Measurements from ENCODE around the gene PRMT5. TPM values are rescaled to one million over a fixed set of nuclear protein-coding genes. Genes with fewer than 3 reads are reported as not detected.

Gene PRMT5
- total RNA-seq, 1 donor from 2014 or later, result 19.7 TPM

DNA sequence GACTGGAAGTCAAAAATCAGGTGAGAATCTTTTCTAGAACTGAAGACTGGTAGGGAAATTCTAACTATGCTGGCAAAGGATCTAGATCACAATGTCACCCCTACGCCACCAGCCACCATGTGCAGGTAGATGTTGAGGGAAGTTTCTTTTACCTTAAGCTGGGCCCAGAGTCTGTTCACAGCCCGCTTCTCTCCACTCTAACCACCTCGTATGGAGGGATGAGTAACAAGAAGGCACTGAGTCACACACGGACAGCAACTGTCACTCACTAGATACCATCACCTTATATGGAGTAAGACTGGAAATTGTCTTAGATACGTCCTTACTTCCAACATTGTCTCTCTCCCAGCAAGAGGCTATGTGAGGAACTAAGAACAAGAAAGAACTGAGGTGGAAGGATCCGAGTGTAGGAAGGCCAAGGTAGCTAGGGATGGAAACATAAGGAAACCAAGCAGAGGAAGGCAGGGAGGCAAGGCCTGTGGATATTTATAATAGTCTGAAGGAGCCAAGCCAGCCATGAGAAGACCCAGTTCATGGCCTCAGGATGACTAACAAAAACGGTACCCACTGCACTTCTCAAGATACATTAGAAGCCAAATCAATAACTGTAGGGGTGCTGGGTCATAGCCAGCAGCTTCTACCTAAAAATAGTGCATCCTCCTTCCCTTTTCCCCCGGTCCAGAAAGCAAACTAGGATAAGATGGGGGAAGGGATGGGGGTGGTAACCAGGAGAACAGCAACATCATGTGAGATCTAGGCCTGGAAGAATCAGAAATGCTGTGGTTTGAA, 30.7 kb downstream of the PRMT5 start:
- ATAC-seq (no peak), DNase-seq (ENCODE audit: low spot score) (no peak)

DNA sequence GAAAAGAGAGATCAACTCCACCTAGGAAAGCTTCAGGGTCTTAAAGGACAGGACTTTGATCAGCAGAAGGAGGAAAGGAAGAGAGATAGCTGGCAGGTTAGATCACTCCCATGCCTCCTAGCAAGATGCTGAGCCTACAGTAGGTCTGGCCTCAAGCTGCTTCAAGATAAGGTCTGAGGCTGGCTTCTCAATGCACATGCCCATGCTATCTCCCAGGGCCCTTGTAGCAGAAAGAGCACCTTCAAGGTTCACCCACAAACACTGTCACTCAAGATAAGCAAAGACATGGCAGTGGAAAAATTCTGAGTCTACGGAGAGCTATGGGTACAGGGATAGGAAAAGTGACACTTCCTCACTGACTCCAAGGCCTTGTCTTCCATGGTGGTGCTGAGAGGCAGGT, 31.8 kb downstream of the PRMT5 start:
- ATAC-seq (no peak), DNase-seq (ENCODE audit: low spot score) (no peak)

DNA sequence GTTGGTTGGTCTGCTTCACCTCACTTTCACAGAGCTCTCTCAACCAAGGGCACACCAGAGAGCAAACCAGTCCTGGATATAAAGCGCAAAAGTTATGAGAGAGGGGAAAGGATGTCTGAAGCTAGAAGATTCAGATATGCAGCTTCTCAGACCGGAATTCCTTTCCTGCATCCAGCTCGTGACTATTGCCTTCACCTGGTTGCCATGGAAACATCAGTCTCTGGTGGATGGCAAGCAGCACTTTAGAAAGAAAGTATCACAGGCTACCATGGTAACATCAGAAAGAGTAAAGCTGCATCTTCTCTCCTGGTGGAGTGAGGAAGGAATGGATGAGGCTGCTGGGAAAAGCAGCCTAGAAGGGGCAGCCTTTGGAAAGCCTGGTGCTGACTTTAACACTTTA, 32.4 kb downstream of the PRMT5 start:
- ATAC-seq (no peak), DNase-seq (ENCODE audit: low spot score) (no peak)

DNA sequence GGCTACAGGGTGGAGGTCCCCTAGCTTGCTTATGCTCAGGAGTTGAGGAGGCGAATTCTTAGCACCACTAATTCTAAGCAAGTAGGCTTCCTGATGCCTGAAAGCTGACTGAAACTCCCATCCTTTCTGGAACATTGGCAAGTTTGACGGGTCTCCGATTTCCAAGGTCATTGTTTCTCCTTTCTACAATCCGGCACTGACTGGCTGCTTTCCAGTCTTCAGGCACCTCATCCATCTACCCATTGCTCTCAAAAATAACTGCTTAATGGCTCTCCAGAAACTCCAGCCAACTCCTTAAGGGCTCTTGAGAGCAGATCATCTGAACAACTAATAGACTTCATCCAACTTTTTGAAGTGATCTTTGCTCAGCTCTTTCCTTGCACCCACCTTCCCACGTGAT, 32.8 kb downstream of the PRMT5 start:
- DNase-seq (ENCODE audit: low spot score), result no peak
- ATAC-seq, result no peak

DNA sequence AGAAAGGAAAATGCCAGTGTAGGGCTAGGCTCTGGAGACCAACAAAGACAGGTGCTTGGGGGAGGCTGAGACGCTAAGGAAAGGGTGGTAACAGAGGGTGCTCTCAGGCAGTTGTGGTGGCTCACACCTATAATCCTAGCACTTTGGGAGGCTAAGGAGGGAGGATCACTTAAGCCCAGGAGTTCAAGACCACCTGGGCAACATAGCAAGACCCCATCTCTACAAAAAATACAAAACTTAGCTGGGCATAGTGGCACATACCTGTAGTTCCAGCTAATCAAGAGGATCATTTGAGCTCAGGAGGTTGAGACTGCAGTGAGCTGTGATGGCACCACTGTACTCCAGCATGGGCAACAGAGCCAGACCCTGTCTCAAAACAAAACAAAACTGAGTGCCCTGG, 33.8 kb downstream of the PRMT5 start:
- no peak for ATAC-seq
- DNase-seq (ENCODE audit: low spot score), result no peak

DNA sequence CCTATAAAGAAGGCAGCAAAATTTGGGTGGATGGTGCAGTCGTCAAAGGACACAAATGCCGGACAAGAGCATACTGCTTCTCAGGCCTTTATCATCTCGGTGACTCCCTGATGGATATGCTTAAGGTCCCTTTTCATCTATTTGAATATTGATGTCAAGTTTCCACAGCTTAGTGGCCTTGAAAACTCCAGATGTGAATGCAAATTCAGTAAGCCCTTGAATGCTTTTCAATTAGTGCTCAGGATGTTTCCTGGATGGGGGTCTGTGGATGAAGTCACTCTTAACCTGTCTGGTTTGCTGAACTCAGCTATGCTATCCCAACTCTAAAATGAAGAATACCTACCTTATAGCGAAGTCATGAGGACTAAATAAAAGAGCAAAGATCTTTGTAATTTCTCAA, 35.5 kb downstream of the PRMT5 start:
- ATAC-seq, result no peak
- no peak for DNase-seq (ENCODE audit: low spot score)

DNA sequence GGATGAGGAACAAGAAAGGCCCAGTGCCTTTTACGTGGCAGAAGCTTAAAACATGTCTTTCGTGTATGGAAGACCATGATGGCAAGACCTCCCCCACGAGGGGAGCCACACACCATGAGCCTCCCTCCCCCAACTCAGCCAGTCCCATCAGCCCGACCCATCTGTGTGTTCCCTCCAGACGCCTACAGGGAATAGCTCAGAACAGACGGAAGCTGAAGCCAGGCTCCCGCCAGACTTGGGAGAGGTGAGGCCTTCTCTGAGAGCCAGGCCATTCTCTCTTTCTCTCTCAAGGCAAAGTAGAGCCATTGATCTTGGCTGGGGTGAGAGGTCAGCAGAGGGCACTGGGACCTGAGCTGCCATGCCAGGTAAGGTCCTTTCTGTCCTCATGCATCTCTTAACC, 36.7 kb downstream of the PRMT5 start:
- ATAC-seq (no peak), DNase-seq (ENCODE audit: low spot score) (no peak)

DNA sequence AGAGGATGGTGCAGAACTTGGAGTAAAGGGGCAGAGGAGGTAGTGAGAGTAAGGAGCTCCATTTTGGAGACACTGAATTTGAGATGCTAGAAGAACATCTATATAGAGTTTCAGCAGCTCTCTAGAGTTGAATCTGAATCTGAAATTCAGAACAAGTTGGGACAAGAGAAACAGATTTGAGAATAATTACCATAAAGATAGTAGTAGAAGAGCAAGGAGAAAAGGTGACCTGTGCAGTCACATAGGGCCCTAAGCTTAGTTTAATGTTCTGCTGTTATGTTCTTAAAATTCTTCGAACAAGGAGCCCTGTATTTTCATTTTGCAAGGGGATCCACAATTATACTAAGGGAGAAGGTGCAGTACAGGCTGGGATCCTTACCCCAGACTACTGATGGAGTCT, 38.8 kb downstream of the PRMT5 start:
- no peak for ATAC-seq
- no peak for DNase-seq (ENCODE audit: low spot score)

DNA sequence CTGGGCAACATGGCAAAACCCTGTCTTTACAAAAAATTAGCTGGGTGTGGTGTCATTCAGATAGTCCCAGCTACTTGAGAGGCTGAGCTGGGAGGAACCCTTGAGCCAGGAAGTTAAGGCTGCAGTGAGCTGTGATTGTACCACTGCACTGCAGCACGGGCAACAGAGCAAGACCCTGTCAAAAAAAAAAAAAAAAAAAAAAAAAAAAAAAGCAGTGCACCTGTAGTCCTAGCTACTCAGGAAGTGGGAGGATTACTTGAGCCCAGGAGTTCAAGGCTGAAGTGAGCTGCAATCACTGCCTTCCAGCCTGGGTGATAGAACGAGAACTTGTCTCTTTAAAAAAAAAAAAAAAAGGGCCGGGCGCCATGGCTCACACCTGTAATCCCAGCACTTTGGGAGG, 40.5 kb downstream of the PRMT5 start:
- no peak for ATAC-seq
- DNase-seq (ENCODE audit: low spot score), result no peak

DNA sequence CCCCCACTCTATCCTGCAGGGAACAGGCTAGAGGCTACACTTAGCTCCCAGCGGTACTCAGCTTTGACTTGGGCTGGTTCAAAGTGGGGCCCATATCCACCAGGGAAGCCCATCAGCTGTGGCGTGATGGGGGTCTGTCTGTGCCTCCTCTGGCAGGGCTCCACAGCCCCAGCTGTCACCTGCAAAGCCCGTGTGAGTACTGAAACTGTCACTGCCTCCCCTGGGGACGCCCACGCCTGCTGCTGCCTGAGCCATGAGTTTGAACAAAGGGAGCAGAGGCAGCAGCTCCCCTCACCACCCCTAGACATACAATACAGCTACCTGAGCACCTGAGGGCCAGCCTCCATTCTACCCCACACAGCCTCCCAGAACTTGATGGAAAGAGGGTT, 41.2 kb downstream of the PRMT5 start:
- DNase-seq (ENCODE audit: low spot score), result no peak
- no peak for ATAC-seq

DNA sequence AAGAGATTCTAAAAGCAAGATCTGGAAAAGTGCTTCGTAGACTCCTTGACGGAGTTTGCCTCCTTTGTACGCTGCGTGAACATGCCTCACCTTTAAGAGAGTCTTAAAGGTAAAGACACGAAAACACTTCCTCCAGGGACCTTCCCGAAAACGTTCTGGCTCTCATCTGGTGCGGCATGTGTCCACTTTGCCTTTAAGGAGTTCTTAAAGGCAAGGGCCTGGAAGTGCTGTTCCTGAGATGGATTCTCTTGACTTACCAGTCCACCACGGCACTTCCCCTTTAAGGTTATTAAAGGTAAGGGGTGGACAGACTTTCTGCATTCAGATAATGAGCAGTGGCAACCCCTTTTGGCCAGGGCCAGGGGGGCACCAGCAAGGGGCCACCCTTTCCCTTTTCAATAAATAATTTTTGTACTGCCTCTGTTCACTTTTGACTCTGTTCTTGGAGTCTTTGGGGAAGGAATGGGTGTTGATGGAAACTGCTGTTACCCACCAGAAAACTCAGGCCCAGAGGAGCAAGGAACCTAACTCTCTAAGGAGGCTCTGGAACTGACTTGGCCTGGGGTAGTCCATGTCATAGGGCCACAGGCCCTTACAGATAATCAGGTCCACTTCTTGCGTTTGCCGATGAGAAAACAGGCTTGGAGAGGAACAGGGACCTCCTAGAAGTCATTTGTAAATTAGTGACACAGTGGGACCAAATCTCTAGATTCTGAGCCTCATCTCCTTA, 41.8 kb downstream of the PRMT5 start:
- DNase-seq (ENCODE audit: low spot score) (no peak), ATAC-seq (no peak)

DNA sequence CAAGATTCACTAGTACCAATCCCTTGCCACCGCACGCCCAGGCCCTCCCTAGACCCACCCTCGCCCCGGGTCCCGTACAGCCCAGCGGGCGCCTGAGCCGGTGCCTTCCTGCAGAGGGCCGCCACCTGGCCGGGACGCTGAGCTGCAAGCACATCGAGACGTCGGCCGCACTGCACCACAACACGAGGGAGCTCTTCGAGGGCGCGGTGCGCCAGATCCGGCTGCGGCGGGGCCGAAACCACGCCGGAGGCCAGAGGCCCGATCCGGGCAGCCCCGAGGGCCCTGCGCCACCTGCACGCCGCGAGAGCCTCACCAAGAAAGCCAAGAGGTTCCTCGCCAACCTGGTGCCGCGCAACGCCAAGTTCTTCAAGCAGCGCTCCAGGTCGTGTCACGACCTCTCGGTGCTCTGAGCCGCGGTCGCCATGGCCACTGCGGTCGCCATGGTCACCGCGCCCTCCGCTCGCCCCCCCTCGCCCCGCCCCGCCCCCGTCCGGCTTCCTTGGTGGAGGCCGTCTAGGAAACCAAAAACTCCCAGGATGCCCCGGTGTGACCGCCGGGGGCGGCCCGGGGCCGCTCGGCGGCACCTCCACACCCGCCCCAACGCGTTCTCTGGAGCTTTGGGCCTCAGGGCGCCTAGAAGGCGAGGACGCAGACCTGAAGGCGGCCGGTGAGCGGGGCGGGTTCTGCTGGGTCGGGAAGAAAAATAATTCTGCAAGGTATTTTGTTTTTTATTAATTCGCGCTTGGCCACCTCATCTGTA, 42.5 kb downstream of the PRMT5 start:
- DNase-seq (ENCODE audit: low spot score) (no peak), ATAC-seq (peak; percentile 65)

DNA sequence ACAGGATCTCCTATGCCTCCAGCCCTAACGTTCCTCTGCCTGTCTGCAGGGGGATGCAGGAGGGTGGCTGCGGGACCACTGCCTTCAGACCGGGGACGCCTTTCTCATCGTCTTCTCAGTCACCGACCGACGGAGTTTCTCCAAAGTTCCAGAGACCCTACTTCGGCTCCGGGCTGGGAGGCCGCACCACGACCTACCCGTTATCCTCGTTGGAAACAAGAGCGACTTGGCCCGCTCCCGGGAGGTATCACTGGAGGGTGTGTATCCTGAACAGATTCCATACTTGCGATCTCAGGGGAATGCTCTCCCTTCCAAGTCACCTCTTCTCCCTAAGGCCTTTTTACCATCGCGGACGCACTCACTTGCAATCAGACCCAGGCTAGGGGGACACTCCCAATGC, 43.2 kb downstream of the PRMT5 start:
- ATAC-seq (no peak), DNase-seq (ENCODE audit: low spot score) (no peak)

DNA sequence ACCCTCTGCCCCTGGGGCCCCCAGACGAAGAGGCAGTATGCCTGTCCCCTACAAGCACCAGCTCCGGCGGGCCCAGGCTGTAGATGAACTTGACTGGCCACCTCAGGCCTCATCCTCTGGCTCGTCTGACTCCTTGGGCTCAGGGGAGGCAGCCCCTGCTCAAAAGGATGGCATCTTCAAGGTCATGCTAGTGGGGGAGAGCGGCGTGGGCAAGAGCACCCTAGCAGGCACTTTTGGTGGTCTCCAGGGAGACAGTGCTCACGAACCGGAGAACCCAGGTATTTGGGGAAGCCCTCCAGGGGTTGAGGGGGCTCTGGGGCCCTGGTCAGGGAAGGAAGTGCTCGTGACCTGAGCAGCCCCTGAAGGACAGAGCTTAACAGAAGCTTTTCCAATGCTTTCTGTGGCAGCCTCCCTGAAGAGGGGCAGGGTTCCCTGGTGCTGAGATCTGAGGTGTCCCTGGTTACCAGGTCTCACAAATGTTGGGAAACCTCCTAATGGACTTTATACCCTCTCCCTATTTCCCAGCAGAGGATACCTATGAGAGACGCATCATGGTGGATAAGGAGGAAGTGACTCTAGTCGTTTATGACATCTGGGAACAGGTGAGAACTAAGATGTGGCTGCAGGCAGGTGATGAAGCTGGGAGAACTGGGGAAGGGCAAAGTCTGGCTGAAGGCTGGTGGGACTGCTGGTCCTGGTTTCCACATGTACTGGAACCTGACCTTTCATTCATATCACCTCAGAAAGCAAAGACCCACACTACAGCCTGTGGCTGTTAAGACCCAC, 44.2 kb downstream of the PRMT5 start:
- ATAC-seq (no peak), DNase-seq (ENCODE audit: low spot score) (no peak)

DNA sequence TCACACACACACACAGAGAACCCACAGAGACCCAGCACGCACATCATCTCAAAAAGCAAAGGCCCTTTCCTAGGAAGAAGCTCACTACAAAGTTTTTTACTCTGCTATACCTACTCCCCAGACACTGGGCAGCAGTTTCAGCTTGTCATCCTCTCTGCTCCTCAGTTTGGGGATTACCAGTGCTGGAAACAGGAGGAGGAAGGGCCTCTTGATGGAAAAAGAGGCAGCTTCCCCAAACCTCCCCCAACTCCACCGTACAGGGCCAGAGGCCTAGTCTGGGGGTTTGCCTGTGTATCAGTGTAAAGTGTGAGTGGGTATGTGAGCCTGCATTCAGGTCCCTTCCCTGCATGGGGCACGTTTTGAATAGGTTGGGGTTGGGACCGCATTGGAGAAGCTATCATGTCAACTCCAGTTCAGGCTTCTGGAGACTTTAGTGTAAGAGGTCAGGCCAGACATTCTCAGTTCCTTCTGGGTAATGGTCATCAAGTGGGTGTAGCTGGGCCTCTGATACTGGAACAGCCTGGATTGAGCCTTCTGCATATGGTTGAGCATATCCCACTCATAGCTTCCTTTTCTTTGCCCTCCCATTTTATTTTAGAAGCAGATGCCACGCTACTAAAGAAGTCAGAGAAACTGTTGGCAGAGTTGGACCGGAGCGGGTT, 45.0 kb downstream of the PRMT5 start:
- ATAC-seq (no peak), DNase-seq (ENCODE audit: low spot score) (no peak)

DNA sequence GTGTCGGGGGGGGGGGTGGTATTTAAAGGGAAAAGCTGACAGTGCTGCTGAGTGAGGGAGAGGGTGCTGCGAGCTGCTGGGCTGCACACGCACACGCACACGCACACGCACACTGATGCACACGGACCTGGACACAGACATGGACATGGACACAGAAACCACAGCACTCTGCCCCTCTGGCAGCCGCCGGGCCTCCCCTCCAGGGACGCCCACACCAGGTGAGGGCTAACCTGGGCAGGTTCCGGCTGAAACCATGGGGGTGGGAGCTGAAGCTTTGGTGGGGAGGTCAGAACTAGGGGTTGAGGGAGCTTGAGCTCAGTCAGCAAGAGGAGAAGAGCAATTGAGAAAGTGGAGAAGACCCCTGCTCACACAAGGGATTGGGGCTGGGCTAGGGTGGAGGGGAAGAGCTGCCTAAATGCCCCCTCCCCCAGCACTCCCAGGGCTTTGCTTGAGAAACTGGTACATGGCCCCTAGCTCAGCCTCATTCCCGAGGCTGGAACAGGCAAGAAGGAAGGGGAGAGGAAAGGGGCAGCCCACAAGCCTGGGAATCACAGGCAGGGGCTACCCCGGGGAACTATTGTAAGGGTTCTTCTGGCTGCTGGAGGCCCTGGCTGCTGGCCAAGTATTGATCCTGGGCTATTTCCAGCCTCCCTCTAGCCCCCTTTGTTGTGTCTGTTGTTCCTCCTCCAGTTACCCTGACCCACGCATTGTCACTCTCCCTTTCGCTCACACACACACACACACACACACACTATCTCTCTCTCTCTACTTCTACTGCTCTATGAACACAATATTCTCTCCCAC, 45.8 kb downstream of the PRMT5 start, which contains the start of gene REM2:
TSS of gene REM2 (plus strand) at position 50 of the 804 bp plus-strand sequence. CDS start at position 116, 66 bp downstream.
- no peak for DNase-seq (ENCODE audit: low spot score)
- ATAC-seq, result no peak

DNA sequence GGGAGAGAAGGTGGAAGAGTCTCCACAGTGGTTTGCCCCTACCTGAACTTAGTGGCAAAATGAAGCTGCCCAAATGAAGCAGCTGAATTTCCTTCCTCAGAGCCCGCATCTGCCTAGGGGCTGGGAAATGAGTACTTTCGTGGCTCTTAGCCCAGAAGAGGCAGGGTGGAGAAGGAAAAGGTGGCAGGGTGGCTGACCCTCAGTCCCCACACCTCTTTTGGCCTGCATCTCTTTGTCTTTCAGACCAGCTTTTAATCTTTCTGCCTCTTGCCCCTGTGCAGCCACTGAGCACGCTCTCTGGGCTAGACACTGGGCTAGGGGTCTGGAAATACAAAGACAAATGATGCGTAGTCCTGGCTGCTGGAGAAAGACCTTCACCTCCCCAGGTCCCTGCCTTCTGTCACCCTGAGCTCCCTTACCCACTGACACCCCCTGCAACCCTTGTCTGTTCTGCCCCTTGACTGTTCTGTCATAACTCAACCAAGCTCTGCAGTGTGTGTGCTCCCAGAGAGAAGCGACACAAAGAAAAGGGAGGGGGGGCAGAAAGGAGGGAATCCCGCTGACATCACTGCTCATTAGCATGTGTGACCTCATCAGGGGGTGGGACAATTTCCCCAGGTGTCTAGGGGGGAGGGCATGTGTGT, 46.5 kb downstream of the PRMT5 start:
- DNase-seq (ENCODE audit: low spot score) (no peak), ATAC-seq (peak; percentile 42)

DNA sequence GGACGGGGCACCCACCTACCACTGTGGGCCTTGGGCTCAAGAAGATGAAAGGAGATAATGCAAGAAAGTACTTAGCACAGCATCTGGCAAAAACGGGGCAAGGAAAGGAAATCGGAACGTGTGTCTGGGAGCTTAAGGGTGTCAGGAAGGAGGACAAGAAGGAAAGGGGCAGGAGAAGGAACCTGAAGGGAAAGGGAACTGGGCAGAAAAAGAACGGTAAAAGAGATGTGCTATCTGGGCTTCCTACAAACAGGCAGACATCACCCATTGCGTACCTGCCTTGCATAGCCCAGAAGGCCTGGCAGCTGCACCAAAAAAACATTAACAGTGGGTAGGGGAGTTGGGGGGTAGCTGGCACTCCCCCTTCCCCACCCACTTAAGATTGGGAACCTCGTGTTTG, 47.1 kb downstream of the PRMT5 start:
- ATAC-seq, result no peak
- DNase-seq (ENCODE audit: low spot score), result no peak
